ENCODE results near the gene MISP. TPM values are rescaled to one million over a fixed set of nuclear protein-coding genes. Genes with fewer than 3 reads are reported as not detected.
A peak's percentile ranks its signal among the peaks of the same experiment; 100 is the strongest.

The MISP gene
- total and polyA plus RNA-seq, 2 of the 8 experiments (the other 6 are each of a cell fraction or from before 2014, with no cell fraction given), result 0.43 to 0.45 TPM

DNA sequence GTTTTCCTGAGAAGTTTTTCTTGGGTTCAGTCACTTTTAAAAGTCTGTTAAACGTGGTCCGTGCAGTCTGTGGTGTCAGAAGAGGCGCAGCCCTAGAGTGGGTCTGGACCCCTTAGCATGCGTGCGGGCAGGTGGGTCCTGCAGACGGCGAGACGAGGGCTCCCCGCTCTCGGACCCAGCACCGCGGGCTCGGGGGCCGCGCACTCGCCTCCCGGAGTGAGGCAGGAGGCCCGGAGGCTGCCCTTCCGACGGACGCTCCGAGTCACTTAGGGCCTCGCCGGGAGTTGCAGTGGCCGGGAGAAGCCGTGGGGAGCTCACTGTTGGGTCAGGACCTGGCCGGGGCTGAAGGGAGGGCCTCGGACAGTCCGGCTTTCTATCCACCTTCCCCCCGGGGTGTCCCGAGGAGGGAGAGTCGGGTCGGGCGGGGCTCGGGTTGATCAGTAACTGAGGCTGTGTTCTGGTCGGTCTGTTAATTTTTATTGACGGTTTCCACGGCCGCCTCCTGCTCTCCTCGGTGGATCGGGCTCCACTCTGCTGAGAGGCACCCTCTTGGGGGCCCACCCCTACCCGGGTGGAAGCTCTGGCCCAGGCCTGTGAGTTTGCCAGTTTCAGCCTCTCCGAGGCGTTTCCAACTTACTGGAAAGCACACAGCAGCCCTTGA is 47.6 kb downstream of the MISP start:
- CTCF ChIA-PET (ENCODE audit: partially characterized antibody), result interaction anchor here (0.6 to 2.3 kb wide), 7 partner anchors 10 to 57 kb away, joined by 3 to 10 read pairs (median 3); no protein-coding TSS in a partner anchor
- H4K20me1 ChIP-seq (replicated peaks in 1 of 2; ENCODE audit: control insufficient read depth in 1 of 2, insufficient read depth in 2 of 2, low read length in 2 of 2), result peaks cover 46 to 48% of the 10 kb centered on the region in 2 experiments
- no peak for FAIRE-seq

More for the DNA sequence above, 47.6 kb downstream of the MISP start:
- H2AFZ ChIP-seq (ENCODE audit: low read length), result no peak overlapping the region
- H3K23ac ChIP-seq (ENCODE audit: insufficient read length), result no peak overlapping the region
- H3K4me3 ChIP-seq (ENCODE audit: extremely low read depth in 1 of 4, insufficient read depth in 2 of 4, low read depth in 3 of 4, low read length in 4 of 4), result peak overlapping the region; percentile 88 to 100 (median 96)
- H3K56ac ChIP-seq (replicated peaks; ENCODE audit: insufficient read length, low read depth, low read length), result peak overlapping the region; percentile 86
- H4K8ac ChIP-seq (ENCODE audit: extremely low read depth, insufficient read depth, low read length), result peak overlapping the region; percentile 88; the same call in 1 of the 2 replicates
- H2BK5ac ChIP-seq (ENCODE audit: low read depth, low read length), result peak overlapping the region; percentile 71
- H3K36me3 ChIP-seq (ENCODE audit: control insufficient read depth in 2 of 4, insufficient read depth in 4 of 4, low read length in 3 of 4), result peaks cover 5 to 30% (median 24%) of the 10 kb centered on the region in 4 experiments; a peak in 7 of 8 replicates
- no peak overlapping the region for H3K14ac ChIP-seq (ENCODE audit: insufficient read length)
- H2BK20ac ChIP-seq (ENCODE audit: low read length), result no peak overlapping the region
- H3K27ac ChIP-seq (ENCODE audit: low read depth, low read length), result peak overlapping the region; percentile 75
- 1% methylated on average over 40 of the region's 44 CpGs; no CpG with 5 or more reads in 1 of the 2 experiments for WGBS, 2 experiments (ENCODE audit: extremely low coverage in 1 of 2, insufficient coverage in 1 of 2, insufficient read length in 1 of 2, insufficient replicate concordance in 2 of 2, low coverage in 1 of 2, low lambda C conversion rate in 2 of 2, missing lambda C conversion rate in 1 of 2)
- POLR2A ChIA-PET (ENCODE audit: partially characterized antibody), result interaction anchor here (0.7 to 16.9 kb wide), 31 partner anchors 8 to 267 kb away, joined by 3 to 277 read pairs (median 6); partner anchors contain the start of genes AZU1, BSG, CDC34 and CNN2
- H2BK12ac ChIP-seq (ENCODE audit: low read depth, low read length), result no peak overlapping the region
- H3K79me2 ChIP-seq (ENCODE audit: control insufficient read depth in 1 of 2, insufficient read depth in 2 of 2, low read length in 2 of 2), result peaks cover 56 to 57% of the 10 kb centered on the region in 2 experiments
- DNase-seq (ENCODE audit: low read depth in 1 of 2, low spot score in 2 of 2), result no peak
- H3K4ac ChIP-seq (replicated peaks; ENCODE audit: insufficient read length, low read depth, low read length), result peak overlapping the region; percentile 8
- peaks cover 4% of the 10 kb centered on the region; the same call in 1 of the 2 replicates for H3K79me1 ChIP-seq (ENCODE audit: low read depth, low read length)
- H3K9ac ChIP-seq (replicated peaks in 1 of 4; ENCODE audit: extremely low read depth in 1 of 4, low read depth in 3 of 4, low read length in 3 of 4), result peak overlapping the region; percentile 86 to 98 (median 93)
- peak overlapping the region; percentile 34 for H4K91ac ChIP-seq (replicated peaks; ENCODE audit: insufficient read length, low read length)
- H2BK120ac ChIP-seq (replicated peaks; ENCODE audit: low read depth, low read length), result peak overlapping the region; percentile 72
- H3K9me3 ChIP-seq (ENCODE audit: insufficient read depth in 2 of 2, low read depth in 1 of 2, low read length in 1 of 2), result no peaks in the 10 kb centered on the region
- no peak overlapping the region for H2BK15ac ChIP-seq (ENCODE audit: low read length)
- peaks cover 10% of the 10 kb centered on the region; the same call in 1 of the 2 replicates for H3K23me2 ChIP-seq (ENCODE audit: low read depth, low read length)
- H3K18ac ChIP-seq (ENCODE audit: extremely low read depth, low read length), result peak overlapping the region; percentile 32
- no peak overlapping the region for H2AK5ac ChIP-seq (ENCODE audit: low read depth, low read length)
- peak overlapping the region; percentile 39 for H4K5ac ChIP-seq (ENCODE audit: insufficient read length, low read depth, low read length)
- TF ChIP-seq POU5F1 (IDR thresholded peaks at IDR 0.05; ENCODE audit: low read depth, low read length) (no peak), POLR2A (IDR thresholded peaks at IDR 0.05; ENCODE audit: control extremely low read depth in 1 of 2, low read depth in 2 of 2, low read length in 2 of 2) (peak; percentile 14 to 77; a peak in 2 of 3 replicates), NANOG (IDR thresholded peaks at IDR 0.05; ENCODE audit: insufficient read depth, low read depth, low read length, poor library complexity, severe bottlenecking) (no peak), CTBP2 (IDR thresholded peaks at IDR 0.05; ENCODE audit: borderline replicate concordance, insufficient read depth, insufficient read length, low read length) (no peak), POLR2AphosphoS5 (IDR thresholded peaks at IDR 0.05; ENCODE audit: low read depth, low read length) (peak; percentile 43; the same call in 1 of the 2 replicates), NRF1 (IDR thresholded peaks at IDR 0.05; ENCODE audit: low read depth, low read length) (no peak), KDM5A (IDR thresholded peaks at IDR 0.05; ENCODE audit: low read length) (no peak), CEBPB (IDR thresholded peaks at IDR 0.05; ENCODE audit: low read depth, low read length) (no peak), GABPA (IDR thresholded peaks at IDR 0.05; ENCODE audit: borderline replicate concordance, insufficient read depth, low read length) (no peak)
- peak overlapping the region; percentile 62 to 93 for H3K4me2 ChIP-seq (ENCODE audit: insufficient read depth in 1 of 2, low read depth in 2 of 2, low read length in 2 of 2)
- no peaks in the 10 kb centered on the region for H3K27me3 ChIP-seq (replicated peaks in 1 of 4; ENCODE audit: control insufficient read depth in 3 of 4, extremely low read depth in 1 of 4, insufficient read depth in 3 of 4, low read length in 3 of 4)
- peaks cover 0 to 29% (median 18%) of the 10 kb centered on the region in 4 experiments; a peak in 6 of 7 replicates for H3K4me1 ChIP-seq (replicated peaks in 1 of 4; ENCODE audit: control insufficient read depth in 3 of 4, insufficient read depth in 4 of 4, low read length in 3 of 4)
